Right atrium auricular region (tissue), 2 donors: ENCODE data around the gene LRCH2. TPM values are rescaled to one million over a fixed set of nuclear protein-coding genes. Genes with fewer than 3 reads are reported as not detected.

Source experiments
- DNase-seq: peaks from one replicate; pipeline ENCODE4 v3.0.0-alpha.2; 2019; ENCODE audit warnings: low spot score
- H3K27ac ChIP-seq, 2 donors: fragments of 200-600 bp; sonication (generic); 1 replicate in 1 of 2; 2 replicates in 1 of 2; pipeline ENCODE4 v1.5.1; 2016 to 2019
- H3K27me3 ChIP-seq, 2 donors: fragments of 200-600 bp; sonication (generic); one replicate each; pipeline versions ENCODE4 v1.5.1 to v1.6.0; 2017 to 2019
- H3K36me3 ChIP-seq: fragments of 200-600 bp; sonication (generic); one replicate; pipeline ENCODE4 v1.5.1; 2016
- H3K4me1 ChIP-seq, 2 donors: fragments of 200-600 bp; sonication (generic); one replicate each; pipeline versions ENCODE4 v1.5.1 to v1.6.0; 2017 to 2019
- H3K4me3 ChIP-seq, 2 donors: fragments of 200-600 bp; sonication (generic); 1 replicate in 1 of 2; 2 replicates in 1 of 2; pipeline ENCODE4 v1.5.1; 2017 to 2019; ENCODE audit warnings: mild to moderate bottlenecking in 1 of 2, moderate library complexity in 1 of 2
- H3K9me3 ChIP-seq, 2 donors: fragments of 200-600 bp; sonication (generic); one replicate each; pipeline ENCODE4 v1.5.1; 2019
- CTCF ChIP-seq, 2 donors: fragments of 200-600 bp; sonication (generic); IDR thresholded peaks; one replicate each; pipeline ENCODE4 v1.5.1; 2019; ENCODE audit warnings: antibody characterized with exemption in 2 of 2
- total RNA-seq, 2 donors: library from RNA; depleted of rRNA; stranded (reverse); fragments of >200 nt; gene quantifications; one replicate each; pipeline ENCODE4 v1.1.0, GENCODE V29; 2016

LRCH2 gene
- total RNA-seq, 2 donors from 2014 or later, result 4.9 to 6.0 TPM

- no peak overlapping the region for H3K4me3 ChIP-seq
- DNase-seq, result no peak
- H3K36me3 ChIP-seq, result no peaks in the 10 kb centered on the region
- H3K4me1 ChIP-seq, result no peaks in the 10 kb centered on the region
- TF ChIP-seq CTCF (IDR thresholded peaks at IDR 0.05), result no peak
- no peak overlapping the region for H3K27ac ChIP-seq
- H3K27me3 ChIP-seq, result no peaks in the 10 kb centered on the region
- no peaks in the 10 kb centered on the region for H3K9me3 ChIP-seq
Observed at GRCh38 chrX:115251458-115252233, 17.8 kb upstream of the LRCH2 start.

- TF ChIP-seq CTCF (IDR thresholded peaks at IDR 0.05), result no peak
- H3K4me3 ChIP-seq, result no peak overlapping the region
- H3K4me1 ChIP-seq, result no peaks in the 10 kb centered on the region
- no peak for DNase-seq
- H3K27me3 ChIP-seq, result no peaks in the 10 kb centered on the region
- no peaks in the 10 kb centered on the region for H3K9me3 ChIP-seq
- H3K27ac ChIP-seq, result no peak overlapping the region
- H3K36me3 ChIP-seq, result no peaks in the 10 kb centered on the region
Observed at GRCh38 chrX:115237056-115237455, 3.2 kb upstream of the LRCH2 start.

DNA sequence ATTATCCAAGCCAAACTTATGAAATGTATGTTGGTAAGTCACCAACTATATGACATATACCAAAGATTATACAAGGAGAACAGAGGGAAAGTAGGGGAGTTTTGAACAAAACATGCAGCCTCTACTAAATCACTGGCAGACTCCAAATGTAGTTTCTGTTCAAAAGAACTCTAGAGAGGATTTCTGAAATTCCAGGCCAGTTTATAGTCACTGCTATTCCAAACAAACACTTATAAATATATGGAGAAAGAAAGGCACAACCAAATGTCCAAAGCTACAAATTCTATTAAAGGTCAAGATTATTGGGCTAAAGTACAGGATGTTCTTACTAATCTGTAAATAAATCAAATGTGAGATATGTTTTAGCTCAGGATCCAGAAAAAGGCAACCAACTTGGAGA lies 2.7 kb upstream of the LRCH2 start:
- H3K4me3 ChIP-seq, result no peak overlapping the region
- no peaks in the 10 kb centered on the region for H3K9me3 ChIP-seq
- no peak for TF ChIP-seq CTCF (IDR thresholded peaks at IDR 0.05)
- H3K27me3 ChIP-seq, result no peaks in the 10 kb centered on the region
- no peaks in the 10 kb centered on the region for H3K4me1 ChIP-seq
- no peak for DNase-seq
- no peak overlapping the region for H3K27ac ChIP-seq
- H3K36me3 ChIP-seq, result no peaks in the 10 kb centered on the region

DNA sequence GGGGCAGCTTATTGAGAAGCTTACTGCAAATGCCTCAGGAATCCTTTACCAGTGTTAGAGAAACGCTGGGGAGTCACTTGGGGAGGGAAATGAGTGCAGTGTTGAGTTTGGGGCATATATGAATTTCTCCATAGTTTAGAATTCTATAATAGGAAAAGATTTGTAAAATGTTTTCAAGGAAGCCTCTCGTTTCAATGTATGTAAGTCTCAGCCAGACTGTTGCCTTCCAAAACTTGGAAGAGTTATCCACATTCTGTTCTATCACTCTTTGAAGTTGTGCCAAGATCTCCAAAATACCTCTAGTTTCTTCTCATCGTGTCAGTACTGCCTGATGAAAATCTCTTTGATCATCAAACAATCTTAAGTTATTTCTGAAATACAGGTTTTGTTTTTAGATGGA lies 565 bp upstream of the LRCH2 start:
- Histone ChIP-seq H3K27me3 (no peaks in the 10 kb centered on the region), H3K27ac (peak overlapping the region; percentile 78 to 80), H3K4me3 (peak overlapping the region; percentile 64 to 67), H3K36me3 (no peaks in the 10 kb centered on the region), H3K9me3 (no peaks in the 10 kb centered on the region), H3K4me1 (no peaks in the 10 kb centered on the region)
- DNase-seq, result no peak
- TF ChIP-seq CTCF (IDR thresholded peaks at IDR 0.05), result no peak

- Histone ChIP-seq H3K9me3 (no peaks in the 10 kb centered on the region), H3K4me1 (no peaks in the 10 kb centered on the region), H3K4me3 (peak overlapping the region; percentile 64 to 67), H3K36me3 (no peaks in the 10 kb centered on the region), H3K27me3 (no peaks in the 10 kb centered on the region), H3K27ac (peak overlapping the region; percentile 78 to 80)
- no peak for TF ChIP-seq CTCF (IDR thresholded peaks at IDR 0.05)
- no peak for DNase-seq
Observed at GRCh38 chrX:115232933-115233496, 881 bp downstream of the LRCH2 start.
